WTC11 (cell line): Measurements from ENCODE around the gene GORASP1. TPM values are rescaled to one million over a fixed set of nuclear protein-coding genes. Genes with fewer than 3 reads are reported as not detected.

Experiments
- ATAC-seq: fragments of 200-7000 bp; cut with Tn5 transposase; 2 replicates; pipeline ENCODE4 v1.10.0; 2021; ENCODE audit warnings: mild to moderate bottlenecking, moderate library complexity
- CTCF ChIA-PET: fragments of 300-600 bp; sonication (Branson Sonifier 250); formaldehyde crosslinking; loops from one replicate; lab custom pipeline; 2021; ENCODE audit warnings: antibody characterized with exemption; lab: Charles Lee
- POLR2A ChIA-PET: fragments of 350-600 bp; sonication (Branson Sonifier 250); formaldehyde crosslinking; loops from one replicate; lab custom pipeline; 2021; ENCODE audit warnings: antibody characterized with exemption; lab: Charles Lee
- DNase-seq: peaks from one replicate; pipeline ENCODE4 v3.0.0; 2021; ENCODE audit warnings: low spot score
- H3K27ac Mint-ChIP-seq: 2 replicates; pipeline ENCODE4 v1.8.0; 2021; ENCODE audit warnings: mixed read lengths
- H3K27me3 Mint-ChIP-seq: 2 replicates; pipeline ENCODE4 v1.8.0; 2021; ENCODE audit warnings: low read depth, mild to moderate bottlenecking, moderate library complexity, mixed read lengths
- H3K36me3 Mint-ChIP-seq: 2 replicates; pipeline ENCODE4 v1.8.0; 2021; ENCODE audit warnings: mixed read lengths
- H3K4me1 Mint-ChIP-seq: 2 replicates; pipeline ENCODE4 v1.8.0; 2022; ENCODE audit warnings: mixed read lengths
- H3K4me3 Mint-ChIP-seq: 2 replicates; pipeline ENCODE4 v1.8.0; 2021; ENCODE audit warnings: mild to moderate bottlenecking, moderate library complexity, mixed read lengths
- H3K9me3 Mint-ChIP-seq: 2 replicates; pipeline ENCODE4 v1.8.0; 2021; ENCODE audit warnings: mixed read lengths
- ATF6 ChIP-seq: sonication (generic); formaldehyde crosslinking; IDR thresholded peaks from 2 replicates; pipeline ENCODE4 v1.8.1; 2023; ENCODE audit warnings: mild to moderate bottlenecking, missing genetic modification reagents
- ETV6 ChIP-seq: sonication (generic); formaldehyde crosslinking; IDR thresholded peaks from 2 replicates; pipeline ENCODE4 v1.8.1; 2022; ENCODE audit warnings: mild to moderate bottlenecking, missing genetic modification reagents
- FOXP1 ChIP-seq: sonication (generic); formaldehyde crosslinking; IDR thresholded peaks from 2 replicates; pipeline ENCODE4 v1.8.0; 2022; ENCODE audit warnings: missing genetic modification reagents, mild to moderate bottlenecking, moderate library complexity, borderline replicate concordance
- GABPB1 ChIP-seq: sonication (generic); formaldehyde crosslinking; IDR thresholded peaks from 2 replicates; pipeline ENCODE4 v1.8.1; 2023; ENCODE audit warnings: mild to moderate bottlenecking, missing genetic modification reagents
- GTF2I ChIP-seq: fragments of 250-450 bp; sonication (Bioruptor Pico); conservative IDR thresholded peaks from 2 replicates; pipeline ENCODE4 v1.4.0; 2021; ENCODE audit warnings: mild to moderate bottlenecking
- HMGA2 ChIP-seq: fragments of 250-450 bp; sonication (Bioruptor Pico); IDR thresholded peaks from 2 replicates; pipeline ENCODE4 v1.4.0; 2021; ENCODE audit warnings: mild to moderate bottlenecking, moderate library complexity
- IRF2 ChIP-seq: sonication (generic); formaldehyde crosslinking; IDR thresholded peaks from 2 replicates; pipeline ENCODE4 v1.8.0; 2022; ENCODE audit warnings: low read depth, missing genetic modification reagents, borderline replicate concordance
- MLX ChIP-seq: sonication (generic); formaldehyde crosslinking; IDR thresholded peaks from 2 replicates; pipeline ENCODE4 v1.8.1; 2023; ENCODE audit warnings: mild to moderate bottlenecking, missing genetic modification reagents, moderate library complexity
- NFE2L1 ChIP-seq: sonication (generic); formaldehyde crosslinking; IDR thresholded peaks from 2 replicates; pipeline ENCODE4 v1.8.1; 2023; ENCODE audit warnings: missing genetic modification reagents
- NFYB ChIP-seq: sonication (generic); formaldehyde crosslinking; conservative IDR thresholded peaks from 2 replicates; pipeline ENCODE4 v1.8.0; 2022; ENCODE audit warnings: low read depth, missing genetic modification reagents
- OVOL2 ChIP-seq: fragments of 250-450 bp; sonication (Bioruptor Pico); IDR thresholded peaks from 2 replicates; pipeline ENCODE4 v1.9.0; 2021; ENCODE audit warnings: mild to moderate bottlenecking, borderline replicate concordance
- PREB ChIP-seq: sonication (generic); formaldehyde crosslinking; IDR thresholded peaks from 2 replicates; pipeline ENCODE4 v1.8.1; 2022; ENCODE audit warnings: mild to moderate bottlenecking, missing genetic modification reagents, moderate library complexity, borderline replicate concordance
- RORB ChIP-seq: fragments of 250-450 bp; sonication (Bioruptor Pico); IDR thresholded peaks from 2 replicates; pipeline ENCODE4 v1.9.0; 2021; ENCODE audit warnings: mild to moderate bottlenecking
- SOX15 ChIP-seq: fragments of 250-450 bp; sonication (Bioruptor Pico); IDR thresholded peaks from 2 replicates; pipeline ENCODE4 v1.9.0; 2021; ENCODE audit warnings: mild to moderate bottlenecking
- SP1 ChIP-seq: sonication (generic); formaldehyde crosslinking; conservative IDR thresholded peaks from 2 replicates; pipeline ENCODE4 v1.8.1; 2022; ENCODE audit warnings: missing genetic modification reagents
- TCF7 ChIP-seq: sonication (generic); formaldehyde crosslinking; IDR thresholded peaks from 2 replicates; pipeline ENCODE4 v1.8.0; 2022; ENCODE audit warnings: mild to moderate bottlenecking, low read depth, missing genetic modification reagents, moderate library complexity
- TEAD1 ChIP-seq: sonication (generic); formaldehyde crosslinking; IDR thresholded peaks from 2 replicates; pipeline ENCODE4 v1.8.0; 2022; ENCODE audit warnings: mild to moderate bottlenecking, missing genetic modification reagents
- TEAD4 ChIP-seq: sonication (generic); formaldehyde crosslinking; IDR thresholded peaks from 2 replicates; pipeline ENCODE4 v1.8.0; 2022; ENCODE audit warnings: mild to moderate bottlenecking, missing genetic modification reagents
- ZNF532 ChIP-seq: fragments of 250-450 bp; sonication (Bioruptor Pico); IDR thresholded peaks from 2 replicates; pipeline ENCODE4 v1.9.0; 2021; ENCODE audit warnings: mild to moderate bottlenecking, borderline replicate concordance
- ZNF671 ChIP-seq: fragments of 250-450 bp; sonication (Bioruptor Pico); IDR thresholded peaks from 2 replicates; pipeline ENCODE4 v1.8.0; 2021; ENCODE audit warnings: mild to moderate bottlenecking
- total RNA-seq: library from RNA; stranded (reverse); gene quantifications from 3 replicates; pipeline ENCODE4 v1.2.3, GENCODE V29; 2021
- TF ChIP-seq, protein P1 (sequence below): sonication (generic); formaldehyde crosslinking; IDR thresholded peaks from 2 replicates; pipeline ENCODE4 v1.8.1; 2023; ENCODE audit warnings: mild to moderate bottlenecking, missing genetic modification reagents, borderline replicate concordance

The GORASP1 gene
- total RNA-seq, 1 experiment from 2014 or later: 47.4 TPM

- H3K9me3 Mint-ChIP-seq: no peaks in the 10 kb centered on the region
- H3K27me3 Mint-ChIP-seq: peaks cover 16% of the 10 kb centered on the region
- DNase-seq: no peak
- ATAC-seq: peak; percentile 10
- POLR2A ChIA-PET: no interaction called here
- no peak overlapping the region for H3K27ac Mint-ChIP-seq
- peaks cover 22% of the 10 kb centered on the region for H3K4me1 Mint-ChIP-seq
- H3K4me3 Mint-ChIP-seq: no peak overlapping the region
- no peaks in the 10 kb centered on the region for H3K36me3 Mint-ChIP-seq
- no peak for TF ChIP-seq NFYB
- no peak for TF ChIP-seq IRF2 (CRISPR knock-in tag)
- TF ChIP-seq OVOL2 (CRISPR knock-in tag): no peak
- no peak for TF ChIP-seq NFE2L1 (CRISPR knock-in tag)
- TF ChIP-seq GTF2I (CRISPR knock-in tag): no peak
- no peak for TF ChIP-seq PREB (CRISPR knock-in tag)
- CTCF ChIA-PET: interaction anchor here (1.0 to 3.0 kb wide), 2 partner anchors 9 to 178 kb away, joined by 3 to 44 read pairs; no protein-coding TSS in a partner anchor
These were observed 2.7 kb upstream of the GORASP1 start for GRCh38 chr3:39110041-39110639.

DNA sequence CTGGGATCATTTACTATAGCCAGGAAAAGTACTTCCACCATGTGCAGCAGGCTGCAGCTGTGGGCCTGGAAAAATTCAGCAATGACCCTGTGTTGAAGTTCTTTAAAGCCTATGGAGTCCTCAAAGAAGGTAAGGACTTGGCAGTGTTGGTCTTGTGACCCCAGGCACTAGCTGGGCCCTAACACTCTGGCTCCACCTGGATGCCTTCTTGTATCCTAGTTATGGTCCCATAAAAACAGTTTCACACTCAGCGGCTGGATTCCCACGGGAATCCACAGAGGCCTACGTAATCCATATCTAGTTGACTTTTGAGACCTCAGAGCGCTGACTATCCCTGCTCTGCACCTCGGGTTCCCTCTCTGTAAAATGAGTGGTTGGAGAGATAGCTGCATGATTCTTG is 1.7 kb upstream of the GORASP1 start:
- ATAC-seq (no peak), DNase-seq (no peak)
- ChIA-PET POLR2A (no interaction called here), CTCF (interaction anchor here (1.0 to 3.0 kb wide), 4 partner anchors 8 to 183 kb away, joined by 3 to 44 read pairs (median 9); no protein-coding TSS in a partner anchor)
- H3K4me3 Mint-ChIP-seq: peak overlapping the region; percentile 99; the same call in 1 of the 2 replicates
- peaks cover 23% of the 10 kb centered on the region for H3K4me1 Mint-ChIP-seq
- no peak for TF ChIP-seq RORB (CRISPR knock-in tag)
- no peak for TF ChIP-seq GABPB1
- no peak for TF ChIP-seq ATF6 (CRISPR knock-in tag)
- no peak for TF ChIP-seq SP1 (CRISPR knock-in tag)
- no peak for TF ChIP-seq TEAD1
- TF ChIP-seq, protein P1, sequence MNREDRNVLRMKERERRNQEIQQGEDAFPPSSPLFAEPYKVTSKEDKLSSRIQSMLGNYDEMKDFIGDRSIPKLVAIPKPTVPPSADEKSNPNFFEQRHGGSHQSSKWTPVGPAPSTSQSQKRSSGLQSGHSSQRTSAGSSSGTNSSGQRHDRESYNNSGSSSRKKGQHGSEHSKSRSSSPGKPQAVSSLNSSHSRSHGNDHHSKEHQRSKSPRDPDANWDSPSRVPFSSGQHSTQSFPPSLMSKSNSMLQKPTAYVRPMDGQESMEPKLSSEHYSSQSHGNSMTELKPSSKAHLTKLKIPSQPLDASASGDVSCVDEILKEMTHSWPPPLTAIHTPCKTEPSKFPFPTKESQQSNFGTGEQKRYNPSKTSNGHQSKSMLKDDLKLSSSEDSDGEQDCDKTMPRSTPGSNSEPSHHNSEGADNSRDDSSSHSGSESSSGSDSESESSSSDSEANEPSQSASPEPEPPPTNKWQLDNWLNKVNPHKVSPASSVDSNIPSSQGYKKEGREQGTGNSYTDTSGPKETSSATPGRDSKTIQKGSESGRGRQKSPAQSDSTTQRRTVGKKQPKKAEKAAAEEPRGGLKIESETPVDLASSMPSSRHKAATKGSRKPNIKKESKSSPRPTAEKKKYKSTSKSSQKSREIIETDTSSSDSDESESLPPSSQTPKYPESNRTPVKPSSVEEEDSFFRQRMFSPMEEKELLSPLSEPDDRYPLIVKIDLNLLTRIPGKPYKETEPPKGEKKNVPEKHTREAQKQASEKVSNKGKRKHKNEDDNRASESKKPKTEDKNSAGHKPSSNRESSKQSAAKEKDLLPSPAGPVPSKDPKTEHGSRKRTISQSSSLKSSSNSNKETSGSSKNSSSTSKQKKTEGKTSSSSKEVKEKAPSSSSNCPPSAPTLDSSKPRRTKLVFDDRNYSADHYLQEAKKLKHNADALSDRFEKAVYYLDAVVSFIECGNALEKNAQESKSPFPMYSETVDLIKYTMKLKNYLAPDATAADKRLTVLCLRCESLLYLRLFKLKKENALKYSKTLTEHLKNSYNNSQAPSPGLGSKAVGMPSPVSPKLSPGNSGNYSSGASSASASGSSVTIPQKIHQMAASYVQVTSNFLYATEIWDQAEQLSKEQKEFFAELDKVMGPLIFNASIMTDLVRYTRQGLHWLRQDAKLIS (CRISPR knock-in tag): no peak
- no peak for TF ChIP-seq TCF7
- no peak for TF ChIP-seq NFYB
- H3K9me3 Mint-ChIP-seq: no peaks in the 10 kb centered on the region
- peaks cover 16% of the 10 kb centered on the region for H3K27me3 Mint-ChIP-seq
- H3K27ac Mint-ChIP-seq: no peak overlapping the region
- H3K36me3 Mint-ChIP-seq: no peaks in the 10 kb centered on the region

GRCh38 chr3:39108200-39108710 is 828 bp upstream of the GORASP1 start:
- H3K9me3 Mint-ChIP-seq: no peaks in the 10 kb centered on the region
- peak overlapping the region; percentile 99 for H3K4me3 Mint-ChIP-seq
- peaks cover 16% of the 10 kb centered on the region for H3K27me3 Mint-ChIP-seq
- no peaks in the 10 kb centered on the region for H3K36me3 Mint-ChIP-seq
- ChIA-PET CTCF (interaction anchor here (0.7 to 3.0 kb wide), 8 partner anchors 11 to 270 kb away, joined by 3 to 44 read pairs (median 4); partner anchors contain the start of gene XIRP1), POLR2A (interaction anchor here (0.6 to 1.0 kb wide), 2 partner anchors 43 to 180 kb away, joined by 3 to 4 read pairs; no protein-coding TSS in a partner anchor)
- ATAC-seq (no peak), DNase-seq (no peak)
- H3K4me1 Mint-ChIP-seq: peaks cover 23% of the 10 kb centered on the region
- no peak overlapping the region; the same call in 1 of the 2 replicates for H3K27ac Mint-ChIP-seq
- TF ChIP-seq ETV6 (CRISPR knock-in tag) (no peak), HMGA2 (CRISPR knock-in tag) (no peak), ZNF532 (CRISPR knock-in tag) (no peak), TEAD4 (CRISPR knock-in tag) (no peak), ZNF671 (no peak), FOXP1 (CRISPR knock-in tag) (no peak), MLX (CRISPR knock-in tag) (no peak), RORB (CRISPR knock-in tag) (no peak), SOX15 (no peak)
